GM10248 (cell line): Measurements from ENCODE around the gene CD200R1.

Experiments used
- CTCF ChIA-PET: fragments of 300-600 bp; sonication (Branson Sonifier 250); formaldehyde crosslinking; extraction: SDS; loops from one replicate; lab custom pipeline; 2021; ENCODE audit warnings: antibody characterized with exemption; lab: Yijun Ruan, JAX
- POLR2A ChIA-PET: fragments of 350-650 bp; sonication (Branson Sonifier 250); formaldehyde crosslinking; extraction: SDS; loops from one replicate; lab custom pipeline; 2020; ENCODE audit warnings: antibody characterized with exemption; lab: Yijun Ruan, JAX
- DNase-seq: peaks from one replicate; pipeline ENCODE4 v3.0.0; 2012; ENCODE audit errors: extremely low spot score
- TF ChIP-seq, protein P1 (sequence below): IDR thresholded peaks from 2 replicates; pipeline ENCODE4 v1.5.1; 2012; ENCODE audit warnings: mild to moderate bottlenecking, low read depth; ENCODE audit errors: extremely low read depth, missing control alignments, control extremely low read depth

CD200R1 gene

DNA sequence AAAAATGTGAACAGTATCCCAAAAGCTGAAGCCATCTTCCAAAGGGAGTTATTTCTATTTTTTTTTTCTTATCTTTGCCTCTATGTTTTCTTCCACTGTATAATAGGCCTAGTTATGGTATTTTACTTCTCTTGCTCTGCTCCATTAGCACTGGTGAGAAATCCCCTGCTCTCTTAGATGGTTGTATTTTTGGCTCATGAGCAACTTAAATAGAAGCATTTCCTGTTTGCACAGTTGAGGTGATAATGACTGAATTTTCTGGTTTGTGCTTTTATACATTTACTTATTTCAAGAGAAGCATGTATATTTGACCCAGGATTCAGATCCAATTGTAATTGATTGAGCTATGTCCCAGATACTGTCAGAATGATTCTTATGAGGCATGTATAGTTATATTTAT, 66.7 kb downstream of the CD200R1 start:
- ChIA-PET POLR2A (no interaction called here), CTCF (interaction anchor here (1.5 to 3.0 kb wide), 3 partner anchors 16 to 173 kb away, joined by 3 to 10 read pairs (median 5); no protein-coding TSS in a partner anchor)
- no peak for DNase-seq
- TF ChIP-seq, protein P1, sequence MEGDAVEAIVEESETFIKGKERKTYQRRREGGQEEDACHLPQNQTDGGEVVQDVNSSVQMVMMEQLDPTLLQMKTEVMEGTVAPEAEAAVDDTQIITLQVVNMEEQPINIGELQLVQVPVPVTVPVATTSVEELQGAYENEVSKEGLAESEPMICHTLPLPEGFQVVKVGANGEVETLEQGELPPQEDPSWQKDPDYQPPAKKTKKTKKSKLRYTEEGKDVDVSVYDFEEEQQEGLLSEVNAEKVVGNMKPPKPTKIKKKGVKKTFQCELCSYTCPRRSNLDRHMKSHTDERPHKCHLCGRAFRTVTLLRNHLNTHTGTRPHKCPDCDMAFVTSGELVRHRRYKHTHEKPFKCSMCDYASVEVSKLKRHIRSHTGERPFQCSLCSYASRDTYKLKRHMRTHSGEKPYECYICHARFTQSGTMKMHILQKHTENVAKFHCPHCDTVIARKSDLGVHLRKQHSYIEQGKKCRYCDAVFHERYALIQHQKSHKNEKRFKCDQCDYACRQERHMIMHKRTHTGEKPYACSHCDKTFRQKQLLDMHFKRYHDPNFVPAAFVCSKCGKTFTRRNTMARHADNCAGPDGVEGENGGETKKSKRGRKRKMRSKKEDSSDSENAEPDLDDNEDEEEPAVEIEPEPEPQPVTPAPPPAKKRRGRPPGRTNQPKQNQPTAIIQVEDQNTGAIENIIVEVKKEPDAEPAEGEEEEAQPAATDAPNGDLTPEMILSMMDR, result no peak

DNA sequence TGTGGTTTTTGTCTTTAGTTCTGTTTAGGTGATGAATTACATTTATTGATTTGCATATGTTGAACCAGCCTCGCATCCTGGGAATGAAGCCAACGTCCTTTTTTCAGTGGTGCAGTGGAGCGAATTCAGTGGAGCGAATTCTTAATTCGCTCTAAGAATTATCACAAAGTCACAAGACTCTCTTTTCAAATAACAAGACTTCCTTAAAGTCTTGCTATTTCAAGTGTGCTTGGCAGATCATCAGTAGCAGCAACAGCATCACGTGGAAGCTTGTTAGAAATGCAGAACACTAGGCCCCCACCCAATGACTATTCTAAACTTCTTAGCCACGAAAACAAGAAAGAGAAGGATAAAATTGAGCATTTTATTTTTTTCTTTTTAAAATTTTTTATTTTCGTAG, 70.1 kb downstream of the CD200R1 start:
- TF ChIP-seq, protein P1, result no peak
- POLR2A ChIA-PET, result no interaction called here

DNA sequence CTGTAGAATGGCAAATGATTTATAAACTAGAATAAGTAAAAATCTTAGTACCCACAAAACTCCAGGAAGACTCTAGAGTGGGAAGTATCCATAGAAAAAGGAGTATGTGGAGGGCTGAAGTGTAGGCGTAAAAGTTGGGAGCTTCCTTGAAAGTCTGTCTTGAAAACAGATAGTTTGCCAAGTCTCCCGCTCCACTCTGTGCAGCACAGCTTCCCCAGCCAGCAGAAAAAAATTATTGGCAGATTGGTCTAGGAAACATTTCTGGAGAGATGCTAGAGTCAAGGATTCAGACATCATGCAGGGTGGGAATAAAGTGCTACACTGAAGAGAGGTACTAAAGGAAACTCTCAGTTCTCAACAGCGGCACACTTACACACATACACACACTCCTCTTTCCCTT, 74.8 kb downstream of the CD200R1 start:
- POLR2A ChIA-PET, result no interaction called here
- no peak for DNase-seq
- TF ChIP-seq, protein P1, result no peak
- CTCF ChIA-PET, result interaction anchor here (1.9 kb wide), 1 partner anchor 10 kb away, joined by 9 read pairs; no protein-coding TSS in a partner anchor

More for the DNA sequence above, 70.1 kb downstream of the CD200R1 start:
- CTCF ChIA-PET, result interaction anchor here (2.9 kb wide), 1 partner anchor 13 kb away, joined by 11 read pairs; no protein-coding TSS in a partner anchor
- no peak for DNase-seq

DNA sequence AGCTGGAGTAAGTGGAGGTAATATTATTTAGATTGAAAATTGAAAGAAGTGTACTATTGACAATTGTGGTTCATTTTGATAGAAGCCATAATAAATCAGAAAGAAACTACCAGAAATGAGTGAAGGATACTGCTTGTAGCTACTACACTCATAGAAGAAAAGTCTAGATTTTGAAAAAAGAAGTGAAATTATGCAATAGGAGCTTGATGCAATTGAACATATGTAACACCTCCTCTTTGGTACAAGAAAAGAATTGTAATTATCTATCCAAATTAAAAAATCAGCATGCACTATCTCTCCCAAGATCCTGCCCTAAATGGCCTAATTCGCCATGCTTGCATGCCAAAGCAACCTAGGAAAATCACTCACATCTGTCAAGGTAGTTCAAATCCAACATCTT, 77.1 kb downstream of the CD200R1 start:
- TF ChIP-seq, protein P1, result no peak
- DNase-seq, result no peak
- POLR2A ChIA-PET, result no interaction called here
- CTCF ChIA-PET, result interaction anchor here (1.2 to 2.1 kb wide), 2 partner anchors 8 to 9 kb away, joined by 4 to 5 read pairs; no protein-coding TSS in a partner anchor

DNA sequence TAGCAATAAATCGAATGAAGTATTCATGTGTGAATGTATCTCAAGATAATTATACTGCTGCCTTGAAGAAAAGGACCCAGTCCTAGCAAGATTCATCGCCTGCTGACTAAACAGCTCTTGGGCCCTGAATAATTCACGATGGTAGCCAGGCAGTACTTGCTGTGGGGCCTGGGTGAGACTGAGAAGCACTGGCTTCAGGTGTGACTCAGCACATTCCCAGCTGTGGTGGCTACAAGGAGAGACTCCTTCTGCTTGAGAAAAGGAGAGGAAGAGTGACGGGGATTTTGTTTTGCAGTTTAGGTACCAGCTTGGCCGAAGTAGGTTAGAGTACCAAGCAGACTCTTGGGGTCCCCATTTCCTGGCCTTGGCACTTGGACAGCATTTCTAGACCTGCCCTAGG, 80.6 kb downstream of the CD200R1 start:
- CTCF ChIA-PET, result interaction anchor here (0.8 kb wide), 1 partner anchor 29 kb away, joined by 3 read pairs; no protein-coding TSS in a partner anchor
- TF ChIP-seq, protein P1, result no peak
- POLR2A ChIA-PET, result no interaction called here
- DNase-seq, result no peak

DNA sequence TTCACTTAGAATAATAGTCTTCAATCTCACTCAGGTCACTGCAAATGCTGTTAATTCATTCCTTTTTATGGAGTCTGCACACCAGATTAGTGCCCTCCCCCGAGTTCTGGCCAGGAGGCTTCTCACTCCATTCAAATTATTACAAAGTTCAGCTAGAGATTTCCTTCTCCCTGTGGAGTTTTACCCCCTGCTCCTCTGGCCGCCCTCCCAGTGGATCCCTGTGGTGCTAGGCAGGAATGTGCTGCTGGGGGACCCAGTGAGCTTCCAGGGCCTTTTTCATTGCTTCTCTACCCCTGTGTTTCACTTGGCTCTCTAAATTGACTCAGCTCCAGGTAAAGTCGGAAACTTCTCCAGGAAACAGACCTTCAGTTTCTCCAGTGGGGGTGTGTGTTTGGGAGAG, 85.5 kb downstream of the CD200R1 start:
- TF ChIP-seq, protein P1, result no peak
- no peak for DNase-seq
- CTCF ChIA-PET, result interaction anchor here (1.3 to 2.9 kb wide), 4 partner anchors 9 to 155 kb away, joined by 3 to 9 read pairs (median 4); no protein-coding TSS in a partner anchor
- POLR2A ChIA-PET, result no interaction called here
